GM19239 (cell line): ENCODE data around the gene ZACN.
"Not testable (repeated sequence)": the region's sequence is repeated elsewhere in the genome, so short reads cannot be mapped to it uniquely, and the experiment has no call there.

Experiments used
- DNase-seq: peaks from one replicate; pipeline ENCODE4 v3.0.0; 2011; ENCODE audit warnings: low spot score; ENCODE audit not compliant: insufficient read length
- FAIRE-seq: peaks from 2 replicates; lab custom pipeline; 2011; peaks lifted over from hg19 to GRCh38; lab: Jason Lieb, UNC

ZACN gene

DNA sequence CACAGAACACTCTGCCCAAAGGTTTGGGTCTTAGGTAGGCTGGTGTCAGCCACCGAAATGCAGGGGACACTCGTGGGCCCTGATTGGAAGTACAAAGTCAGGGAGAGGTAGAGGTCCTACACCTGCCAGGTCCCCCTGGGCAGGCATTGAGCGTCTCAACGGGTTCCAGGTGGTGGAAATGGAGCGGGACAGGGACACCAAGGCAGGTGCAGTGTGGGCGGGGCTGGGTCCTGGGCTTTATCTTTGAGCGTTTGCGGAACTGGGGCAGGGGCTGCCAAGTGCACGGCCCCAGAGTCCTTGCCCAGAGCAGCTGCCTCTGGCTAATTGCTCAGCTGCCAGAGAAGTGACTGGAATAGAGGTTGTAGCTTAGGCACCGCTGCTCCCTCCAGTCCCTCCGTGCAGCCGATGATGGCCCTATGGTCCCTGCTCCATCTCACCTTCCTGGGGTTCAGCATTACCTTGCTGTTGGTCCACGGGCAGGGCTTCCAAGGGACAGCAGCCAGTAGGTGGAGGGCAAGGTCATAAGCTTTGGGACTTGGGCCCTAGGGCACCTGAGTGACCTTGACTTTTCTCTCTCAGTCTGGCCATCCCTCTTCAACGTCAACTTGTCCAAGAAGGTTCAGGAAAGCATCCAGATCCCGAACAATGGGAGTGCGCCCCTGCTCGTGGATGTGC lies at the start of gene ZACN:
Gene ZACN (plus strand): TSS at position 323 of the 675 bp plus-strand sequence. CDS start 83 bp downstream, at position 406.
- DNase-seq: no peak
- no peak for FAIRE-seq

DNA sequence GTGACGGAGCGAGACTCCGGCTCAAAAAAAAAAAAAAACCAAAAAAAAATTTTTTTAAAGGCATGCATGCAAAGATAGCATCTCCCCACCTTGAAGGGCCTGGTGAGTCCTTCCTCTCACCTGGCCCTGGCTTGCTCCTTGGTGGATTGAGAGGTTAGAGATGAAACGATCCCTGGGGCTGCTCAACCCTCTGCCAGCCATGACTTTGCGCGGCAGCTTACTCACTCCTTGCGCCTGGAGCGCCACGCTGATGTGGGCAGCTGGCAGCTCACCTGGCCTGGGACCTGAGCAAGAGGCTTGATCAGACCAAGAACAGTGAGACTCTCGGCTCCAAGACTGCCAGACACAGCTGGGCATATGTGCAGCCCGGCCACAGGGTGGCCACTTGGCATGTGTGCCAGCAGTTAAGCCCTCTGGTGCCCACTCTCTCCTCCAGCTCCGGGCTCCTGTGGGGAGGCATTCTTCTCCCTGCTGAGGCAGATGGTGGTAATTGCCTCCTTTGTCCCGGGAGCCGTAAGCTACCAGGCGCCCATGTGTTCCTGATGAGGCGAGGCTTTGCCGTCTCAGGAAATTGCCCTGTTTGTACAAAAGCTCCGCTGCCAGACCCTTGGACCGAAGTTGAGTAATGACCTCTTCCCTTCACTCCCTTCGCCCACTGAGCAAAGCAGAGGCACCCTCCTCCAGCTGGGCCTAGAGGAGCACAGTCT lies 46.8 kb upstream of the ZACN start:
- no peak for FAIRE-seq
- DNase-seq: no peak

DNA sequence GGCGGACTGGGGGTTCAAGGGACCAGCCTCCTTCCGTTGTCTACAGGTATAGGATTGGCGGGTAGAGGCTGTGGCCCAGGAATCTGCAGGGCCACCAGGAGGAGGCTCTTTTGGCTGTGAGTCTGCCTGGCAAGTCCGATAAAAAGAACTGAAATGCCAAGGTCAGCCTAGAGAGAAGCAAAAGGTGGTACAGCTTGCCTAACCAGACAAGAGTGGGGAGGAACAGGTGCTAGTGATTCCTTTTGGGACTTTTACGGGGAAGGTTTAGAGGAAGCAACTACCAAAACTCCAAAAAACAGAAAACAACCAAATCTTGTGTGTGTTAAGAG lies 46.2 kb upstream of the ZACN start:
- FAIRE-seq (no peak), DNase-seq (no peak)

DNA sequence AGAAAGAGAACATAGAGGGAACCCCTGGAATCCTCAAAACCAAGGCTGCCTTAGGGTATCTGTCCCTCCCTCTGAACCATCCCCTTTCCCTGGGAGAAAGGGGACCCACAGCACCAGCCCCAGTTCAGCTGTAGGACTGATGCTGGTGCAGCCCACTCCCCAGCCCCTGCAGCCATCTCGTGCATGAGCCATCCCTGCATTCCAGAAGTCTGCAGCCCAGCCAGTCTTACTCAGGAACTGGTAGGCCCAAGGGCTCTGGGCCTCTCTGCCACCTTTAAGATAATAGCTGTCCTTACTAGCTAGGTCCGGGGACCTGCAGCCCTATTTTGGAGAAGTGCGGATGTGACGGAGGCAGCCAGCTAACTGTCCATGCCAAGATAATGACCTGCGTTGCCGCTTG lies 45.8 kb upstream of the ZACN start:
- DNase-seq (no peak), FAIRE-seq (no peak)

DNA sequence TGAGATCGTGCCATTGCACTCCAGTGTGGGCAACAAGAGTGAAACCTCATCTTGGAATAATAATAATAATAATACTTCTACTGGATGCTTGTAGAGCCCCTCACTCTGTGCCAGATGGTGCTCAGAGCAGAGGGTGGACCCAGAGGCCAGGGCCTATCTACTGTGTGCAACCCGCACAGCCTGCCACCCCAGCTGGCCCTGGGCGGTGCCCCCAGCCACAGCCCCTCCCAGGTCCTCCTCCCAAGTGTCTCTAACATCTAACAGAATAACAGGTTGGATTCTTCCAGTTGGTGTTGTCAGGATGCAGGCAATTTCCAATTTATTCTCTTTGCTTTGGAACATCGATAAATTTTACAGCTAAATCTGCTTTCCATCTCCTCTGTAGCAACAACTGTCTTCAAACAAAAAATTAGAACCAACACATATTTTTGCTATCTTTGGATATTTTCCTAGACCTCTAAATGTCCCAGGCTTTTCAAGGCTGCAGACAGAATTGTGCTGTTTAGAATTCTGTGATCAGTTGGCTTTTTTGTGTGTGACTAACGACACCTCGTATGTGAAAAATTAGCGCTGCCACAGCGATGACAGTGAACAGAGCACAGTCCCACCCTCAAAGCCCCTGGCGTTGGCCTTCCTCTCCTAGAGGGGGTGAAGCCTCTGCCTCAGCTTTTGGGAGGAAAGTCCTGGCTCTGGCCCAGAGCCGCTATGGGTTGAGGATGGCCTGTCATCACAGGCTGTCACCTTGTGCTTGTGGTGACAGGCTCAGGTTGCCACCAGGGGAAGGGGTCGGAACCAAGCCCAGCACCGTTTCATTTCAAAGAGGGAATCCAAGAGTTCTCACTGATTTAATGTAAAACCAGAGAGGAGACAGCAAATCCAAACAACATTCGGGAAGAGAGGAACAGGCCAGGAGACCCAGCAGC lies 44.3 kb upstream of the ZACN start:
- FAIRE-seq: no peak
- no peak for DNase-seq

DNA sequence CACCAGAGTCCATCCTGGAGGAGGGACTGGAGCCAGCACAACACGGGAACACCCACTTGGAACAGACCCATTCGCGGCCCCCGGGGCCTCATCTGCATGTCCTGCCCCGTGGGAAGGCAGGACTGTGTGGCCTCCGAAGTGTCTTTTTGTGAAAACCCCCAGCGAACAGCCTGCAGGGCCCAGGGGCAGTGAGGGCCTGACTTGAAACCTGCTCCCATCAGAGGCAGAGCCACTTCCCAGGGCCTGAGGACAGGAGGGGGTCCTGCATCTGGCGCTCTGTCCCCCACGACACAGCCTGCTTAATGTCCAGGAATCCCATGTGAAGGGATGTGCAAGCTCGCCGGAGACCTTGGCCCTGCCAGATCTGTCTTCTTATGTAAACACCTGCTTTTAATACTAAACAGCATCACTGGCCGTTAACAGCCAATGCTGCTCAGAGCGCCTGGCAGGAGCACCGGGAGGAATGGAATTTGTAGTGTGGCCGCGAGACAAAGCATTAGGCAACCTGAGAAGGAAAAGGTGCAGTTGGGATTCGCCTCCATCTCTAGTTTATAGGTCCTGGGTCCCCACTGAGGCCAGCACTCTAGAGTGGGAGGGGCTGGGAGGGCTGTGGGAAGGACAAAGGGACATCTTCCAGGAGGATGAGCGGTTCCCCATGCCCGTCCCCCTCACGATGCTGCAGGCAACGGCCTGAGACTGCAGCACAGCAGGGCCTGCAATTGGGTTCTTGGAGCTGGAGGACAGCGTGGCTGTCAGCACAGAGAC lies 42.3 kb upstream of the ZACN start:
- DNase-seq (no peak), FAIRE-seq (no peak)

DNA sequence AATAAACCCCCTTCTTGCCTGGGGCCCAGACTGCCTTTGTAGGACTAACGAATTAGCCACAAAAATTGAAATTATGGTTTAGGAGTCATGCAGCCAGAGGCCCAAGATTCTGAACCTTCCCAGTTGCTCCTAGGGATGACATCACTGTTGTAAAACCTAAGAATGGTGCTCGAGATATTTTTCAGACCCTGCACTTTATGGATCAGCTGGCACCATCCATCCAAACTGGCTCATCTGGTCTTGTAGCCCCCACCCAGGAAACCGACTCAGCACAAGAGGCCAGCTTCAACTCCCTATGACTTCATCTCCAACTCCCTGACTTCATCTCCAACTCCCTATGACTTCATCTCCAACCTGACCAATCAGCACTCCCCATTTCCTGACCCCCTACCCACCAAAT lies 40.9 kb upstream of the ZACN start:
- FAIRE-seq (no peak), DNase-seq (no peak)

DNA sequence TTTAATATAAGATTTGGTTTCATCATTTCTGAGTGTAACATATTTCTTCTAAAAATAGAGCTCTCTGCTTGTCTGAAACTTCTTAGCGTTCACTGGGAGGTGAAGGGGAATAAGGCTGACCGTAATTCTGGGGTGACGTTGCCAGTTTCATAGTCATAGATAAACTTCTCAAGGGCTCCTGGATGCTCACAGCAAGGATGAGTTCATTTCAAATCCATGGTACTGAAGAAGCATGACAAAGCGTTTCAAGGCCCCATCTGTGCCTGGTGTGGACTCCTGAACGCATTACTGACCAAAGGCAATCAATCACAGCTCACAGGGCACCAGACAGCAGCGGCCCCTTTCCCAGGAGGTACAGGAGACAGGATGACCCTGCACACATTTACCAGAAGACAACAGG lies 39.9 kb upstream of the ZACN start:
- FAIRE-seq (no peak), DNase-seq (no peak)

DNA sequence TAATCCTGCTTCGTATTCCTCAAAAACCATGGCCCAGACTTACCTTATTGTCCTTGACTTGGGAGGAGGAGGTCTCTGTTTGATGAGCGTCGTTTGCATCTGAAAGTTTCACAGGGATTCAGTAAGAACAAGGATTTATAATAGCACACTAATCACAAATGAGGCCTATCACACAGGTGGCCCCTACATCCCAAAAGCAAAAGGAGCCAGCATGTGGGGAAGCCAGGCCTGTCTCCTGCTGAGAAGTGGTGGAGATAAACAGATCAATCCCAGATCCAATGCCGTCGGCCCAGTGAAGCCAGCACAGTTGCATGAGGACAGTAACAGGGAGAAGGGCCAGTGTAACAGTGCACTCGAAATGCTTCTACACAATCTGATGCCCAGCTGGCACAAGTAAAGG lies 38.6 kb upstream of the ZACN start:
- FAIRE-seq (no peak), DNase-seq (no peak)

DNA sequence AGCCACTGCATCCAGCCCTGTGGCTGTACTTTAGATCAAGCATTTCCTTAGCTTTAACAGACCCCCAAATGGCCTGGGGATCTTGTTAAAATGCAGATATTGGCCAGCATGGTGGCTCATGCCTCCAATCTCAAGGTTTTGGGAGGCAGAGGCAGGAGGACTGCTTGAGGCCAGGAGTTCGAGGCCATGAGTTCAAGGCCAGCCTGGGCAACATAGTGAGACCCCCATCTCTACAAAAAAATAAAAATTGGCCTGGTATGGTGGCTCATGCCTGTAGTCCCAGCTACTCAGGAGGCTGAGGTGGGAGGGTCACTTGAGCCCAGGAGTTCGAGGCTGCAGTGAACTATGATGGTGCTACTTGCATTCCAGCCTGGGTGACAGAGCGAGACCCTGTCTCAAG lies 36.1 kb upstream of the ZACN start:
- DNase-seq: not testable (repeated sequence)

DNA sequence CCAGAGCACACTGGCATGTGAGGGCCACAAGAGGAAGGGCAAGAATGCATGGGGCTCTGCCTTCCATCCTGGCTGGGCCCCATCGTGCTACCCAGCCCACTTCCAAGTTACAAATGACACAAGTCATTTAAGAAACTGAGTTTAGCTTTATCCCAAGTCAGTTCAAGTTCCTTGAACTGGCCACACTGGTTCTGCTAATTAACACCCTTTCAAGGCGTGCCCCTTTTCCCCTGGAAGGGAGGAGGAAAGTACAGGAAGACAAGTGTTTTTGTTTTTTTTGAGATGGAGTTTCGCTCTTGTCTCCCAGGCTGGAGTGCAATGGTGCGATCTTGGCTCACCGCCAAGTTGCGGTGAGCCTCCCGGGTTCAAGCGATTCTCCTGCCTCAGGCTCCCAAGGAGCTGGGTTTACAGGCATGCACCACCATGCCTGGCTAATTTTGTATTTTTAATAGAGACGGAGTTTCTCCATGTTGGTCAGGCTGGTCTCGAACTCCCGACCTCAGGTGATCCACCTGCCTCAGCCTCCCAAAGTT lies 34.4 kb upstream of the ZACN start:
- FAIRE-seq, DNase-seq: not testable (repeated sequence)

More for the DNA sequence above, 36.1 kb upstream of the ZACN start:
- not testable (repeated sequence) for FAIRE-seq

DNA sequence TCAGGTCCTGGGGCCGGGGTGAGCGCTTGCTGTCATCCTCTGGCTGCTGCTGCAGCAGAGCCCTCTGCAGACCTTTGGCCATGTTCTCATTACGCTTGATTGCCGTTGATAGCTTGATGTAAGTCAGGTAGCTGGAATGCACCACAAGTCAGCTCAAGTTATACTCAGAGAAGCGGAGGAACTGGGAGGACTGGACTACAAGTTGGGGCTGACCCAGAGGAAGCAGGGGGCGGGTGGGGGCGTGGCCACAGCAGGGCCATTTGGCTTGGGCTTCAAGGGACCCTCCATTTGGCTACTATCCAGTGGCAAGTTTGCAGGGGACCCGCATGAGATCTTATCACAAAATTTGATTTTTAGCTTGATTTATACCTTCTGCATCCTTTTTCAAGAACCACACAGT lies 32.9 kb upstream of the ZACN start:
- DNase-seq (no peak), FAIRE-seq (no peak)

DNA sequence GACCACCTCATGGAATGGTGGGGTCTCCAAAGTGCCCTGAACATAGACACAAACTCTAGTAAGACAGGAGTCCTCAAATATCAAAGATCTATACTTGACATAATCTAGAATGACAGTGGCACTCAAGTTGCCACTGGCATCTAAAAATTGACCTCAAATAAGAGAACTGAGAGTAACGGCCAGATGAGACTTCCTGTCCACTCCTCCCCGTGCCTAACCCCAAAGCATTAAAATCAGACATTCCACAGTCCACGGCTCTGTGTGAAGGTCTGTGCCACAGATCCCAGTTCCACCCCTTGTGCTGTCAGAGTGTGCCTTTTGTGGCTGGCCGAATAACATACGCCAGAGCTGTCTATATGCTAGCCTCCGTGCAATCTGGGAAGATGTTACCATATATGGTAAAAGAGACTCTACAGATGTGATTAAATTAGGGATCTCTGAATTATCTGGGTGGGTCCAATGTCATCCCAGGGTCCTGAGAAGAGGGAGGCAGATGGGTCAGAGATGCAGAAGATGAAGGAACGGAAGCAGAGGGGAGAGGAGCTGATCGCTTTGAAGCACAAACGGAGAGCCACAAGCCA lies 30.9 kb upstream of the ZACN start:
- DNase-seq: no peak
- FAIRE-seq: no peak

DNA sequence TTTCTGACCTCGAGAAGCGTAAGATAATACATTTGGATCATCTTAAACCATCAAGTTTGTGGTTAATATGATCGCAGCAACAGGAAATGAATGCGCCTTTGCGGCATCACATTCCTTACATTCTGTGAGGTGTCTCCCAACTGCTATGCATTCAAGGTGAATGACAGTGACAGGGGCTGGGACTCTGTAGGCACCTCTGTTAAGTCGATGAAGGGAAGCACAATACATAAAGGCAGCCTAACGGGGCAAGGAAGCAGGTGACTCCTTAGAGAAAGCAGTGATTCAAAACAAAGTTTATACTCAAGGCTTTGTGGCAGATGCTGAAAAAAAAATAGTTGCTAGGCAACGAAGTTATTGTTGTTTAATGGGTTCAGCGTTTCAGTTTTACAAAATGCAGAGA lies 30.3 kb upstream of the ZACN start:
- FAIRE-seq (no peak), DNase-seq (no peak)

DNA sequence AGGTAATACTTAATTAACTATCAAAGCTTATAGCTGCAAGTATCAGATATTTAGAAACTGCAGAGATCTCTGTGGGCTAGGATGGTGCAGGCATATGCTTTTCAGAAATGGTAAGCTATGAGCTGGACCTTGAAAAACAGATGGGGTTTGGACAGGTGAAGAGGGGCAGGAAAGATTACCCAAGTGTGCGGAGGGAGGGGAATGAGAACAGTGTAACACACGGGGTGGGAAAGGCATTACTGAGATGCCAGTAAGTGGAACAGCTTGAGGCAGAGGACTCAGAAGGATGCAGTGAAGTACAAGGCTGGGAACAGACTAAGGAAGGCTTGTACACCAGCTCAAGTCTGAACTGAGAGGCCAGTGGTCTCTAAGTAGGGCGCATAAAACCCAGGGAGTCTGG lies 29.7 kb upstream of the ZACN start:
- DNase-seq (no peak), FAIRE-seq (no peak)

DNA sequence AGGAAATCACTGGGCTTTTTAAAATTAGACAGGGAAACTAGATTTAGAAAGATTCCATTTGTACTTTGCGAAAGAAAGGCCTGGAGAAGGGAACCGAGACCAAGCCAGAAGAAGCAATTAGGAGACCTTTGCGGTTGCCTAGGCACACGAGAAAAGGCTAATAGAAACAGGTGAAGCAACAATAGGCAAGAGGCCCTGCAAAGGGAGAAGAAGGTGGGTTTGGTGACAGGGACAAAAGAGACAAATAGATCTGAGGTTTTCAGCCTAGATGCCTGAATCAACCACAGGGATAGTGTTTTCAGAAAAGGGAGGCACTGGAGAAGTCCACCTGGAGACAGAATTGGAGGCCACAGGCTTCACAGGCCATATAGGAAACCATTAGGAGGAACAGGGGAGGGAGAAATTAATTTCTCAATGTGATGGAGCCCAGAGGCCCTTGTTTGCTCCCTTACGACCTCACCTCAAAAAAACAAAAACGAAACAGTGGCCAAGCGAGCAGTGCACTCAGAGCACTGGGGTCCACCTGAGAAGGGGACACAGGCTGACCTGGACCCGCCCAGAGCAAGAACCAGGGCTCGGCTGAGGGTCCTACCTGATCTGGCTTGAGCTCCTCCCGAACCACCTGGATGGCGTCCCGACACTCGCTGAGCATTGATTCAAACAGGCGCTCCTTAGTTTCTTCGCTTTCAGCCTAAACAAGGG lies 29.0 kb upstream of the ZACN start:
- DNase-seq (no peak), FAIRE-seq (no peak)

DNA sequence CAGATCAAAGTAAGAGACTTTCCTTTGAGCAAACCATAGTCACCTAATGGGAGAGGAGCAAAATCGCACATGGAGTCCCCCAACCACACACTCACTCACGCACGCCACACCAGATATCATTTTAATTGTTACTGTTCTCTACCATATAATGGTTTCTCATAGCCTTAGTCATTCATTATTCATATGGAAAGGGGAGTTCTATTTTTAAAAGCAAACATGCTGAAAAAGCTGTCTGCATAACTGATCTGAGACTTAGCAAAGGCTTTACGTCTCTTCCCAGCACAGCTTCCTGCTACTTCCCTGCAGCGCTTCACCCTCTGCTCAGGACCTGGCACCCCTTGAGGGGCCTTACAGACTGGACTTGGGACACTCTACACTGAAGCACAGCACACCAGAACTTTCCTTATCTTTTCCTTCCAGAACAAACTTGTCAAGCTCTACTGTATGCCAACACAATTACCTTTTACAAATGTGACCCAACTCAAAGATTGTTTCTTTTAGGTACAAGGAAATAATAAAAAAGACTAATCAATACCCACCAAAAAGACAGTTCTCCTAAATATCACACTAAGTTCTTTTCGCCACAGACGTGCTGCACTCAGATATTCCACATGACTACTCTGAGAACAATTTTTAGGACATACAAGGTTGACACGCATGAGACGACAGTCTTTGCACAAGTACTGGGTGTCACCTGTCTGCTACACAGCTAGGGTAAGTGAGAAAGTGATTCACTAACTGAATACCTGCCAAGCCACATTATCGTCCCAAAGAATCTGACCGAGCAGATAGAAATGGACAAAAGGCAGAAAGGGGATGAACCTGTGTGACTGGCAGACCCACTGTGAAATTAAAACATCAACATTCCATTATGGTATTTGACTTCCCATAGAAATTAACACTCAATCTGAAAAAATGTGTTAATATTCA lies 28.2 kb upstream of the ZACN start:
- FAIRE-seq: no peak
- DNase-seq: no peak

DNA sequence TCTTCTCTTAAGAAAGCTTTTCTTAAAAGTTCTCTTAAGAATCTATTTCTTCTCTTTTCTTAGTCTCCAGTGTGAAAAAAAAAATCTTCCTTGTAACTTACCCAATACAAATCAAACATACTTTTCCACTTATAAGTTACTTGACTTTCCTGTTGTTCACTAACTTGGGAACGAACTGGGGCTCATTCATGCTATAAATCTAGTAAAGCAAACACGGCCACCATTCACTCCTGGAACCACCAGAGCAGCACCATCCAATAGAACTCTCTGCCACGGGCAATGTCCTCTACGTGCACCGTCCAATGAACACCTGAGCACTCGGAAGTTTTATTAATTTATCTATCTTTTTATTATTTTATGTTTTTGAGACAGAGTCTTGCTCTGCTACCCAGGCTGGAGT lies 27.4 kb upstream of the ZACN start:
- DNase-seq (no peak), FAIRE-seq (no peak)
